Astrocyte (in vitro differentiated cells and primary cell): ENCODE data around the gene SNCAIP.

ENCODE experiments used
- CTCF ChIP-seq: IDR thresholded peaks from 2 replicates; pipeline ENCODE4 v1.5.1; 2011; ENCODE audit warnings: low read depth, mild to moderate bottlenecking, inconsistent platforms, low read length, moderate library complexity; ENCODE audit not compliant: insufficient read depth
- EZH2 ChIP-seq: IDR thresholded peaks from 2 replicates; pipeline ENCODE4 v1.6.1; 2012; ENCODE audit warnings: mild to moderate bottlenecking, low read length, inconsistent platforms; ENCODE audit not compliant: insufficient read depth

- TF ChIP-seq CTCF (no peak), EZH2 (no peak)
These were observed 96.7 kb downstream of the SNCAIP start for GRCh38 chr5:122408592-122409224.
